HG02973 (cell line): ENCODE data around the gene TAX1BP3.
"Not testable (repeated sequence)": the region's sequence is repeated elsewhere in the genome, so short reads cannot be mapped to it uniquely, and the experiment has no call there.

ENCODE experiments used
- ATAC-seq: cut with Tn5 transposase; IDR thresholded peaks from one replicate; pipeline ENCODE4 v1.9.1; 2021; ENCODE audit warnings: moderate library complexity; ENCODE audit not compliant: unreplicated experiment

Gene TAX1BP3, protein sequence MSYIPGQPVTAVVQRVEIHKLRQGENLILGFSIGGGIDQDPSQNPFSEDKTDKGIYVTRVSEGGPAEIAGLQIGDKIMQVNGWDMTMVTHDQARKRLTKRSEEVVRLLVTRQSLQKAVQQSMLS

DNA sequence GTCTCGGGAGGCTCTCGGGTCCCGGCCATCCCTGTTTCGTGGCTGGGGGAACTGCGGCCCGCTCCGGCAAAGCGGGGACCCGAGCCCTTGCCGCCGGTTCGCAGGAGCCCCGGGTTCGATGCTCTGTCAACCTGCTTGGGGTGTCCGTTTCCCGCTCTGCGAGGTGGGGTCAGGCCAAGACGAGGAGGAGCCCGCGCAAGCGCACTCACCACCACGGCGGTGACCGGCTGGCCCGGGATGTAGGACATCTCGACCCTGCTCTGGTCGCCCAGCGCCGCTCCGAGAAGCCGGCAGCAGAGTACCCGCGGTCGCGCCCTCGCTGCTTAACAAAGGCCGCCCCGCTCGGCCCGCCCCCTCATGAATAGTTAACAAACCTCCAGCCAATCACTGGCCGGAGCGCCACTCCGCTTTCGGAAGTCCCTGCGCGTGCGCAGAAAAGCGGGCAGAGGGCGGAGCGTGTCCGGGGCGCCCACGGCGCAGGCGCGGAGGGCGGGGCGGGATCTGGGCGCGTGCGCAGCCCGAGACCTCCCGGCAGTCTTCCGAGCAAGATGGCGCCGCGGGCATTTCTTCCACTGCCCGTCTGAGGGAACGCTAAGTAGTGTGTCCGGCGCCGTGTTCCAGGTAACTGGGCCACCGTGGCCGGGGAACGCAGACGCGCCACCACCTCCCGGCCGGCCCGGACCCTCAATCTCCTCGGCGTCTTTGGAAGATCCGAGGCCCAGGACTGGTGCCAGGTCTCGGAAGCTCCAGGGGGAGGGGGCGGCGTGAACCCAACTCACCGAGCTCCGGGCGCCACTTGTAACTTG lies at the start of gene TAX1BP3, which contains the start of gene EMC6:
Gene TAX1BP3 (minus strand): TSS at position 300 of the 806 bp plus-strand sequence. CDS start 52 bp downstream, at position 248.
Gene EMC6 (plus strand): TSS at position 534 of the 806 bp plus-strand sequence. CDS start 335 bp downstream, outside the sequence.
- peak; percentile 81 for ATAC-seq

DNA sequence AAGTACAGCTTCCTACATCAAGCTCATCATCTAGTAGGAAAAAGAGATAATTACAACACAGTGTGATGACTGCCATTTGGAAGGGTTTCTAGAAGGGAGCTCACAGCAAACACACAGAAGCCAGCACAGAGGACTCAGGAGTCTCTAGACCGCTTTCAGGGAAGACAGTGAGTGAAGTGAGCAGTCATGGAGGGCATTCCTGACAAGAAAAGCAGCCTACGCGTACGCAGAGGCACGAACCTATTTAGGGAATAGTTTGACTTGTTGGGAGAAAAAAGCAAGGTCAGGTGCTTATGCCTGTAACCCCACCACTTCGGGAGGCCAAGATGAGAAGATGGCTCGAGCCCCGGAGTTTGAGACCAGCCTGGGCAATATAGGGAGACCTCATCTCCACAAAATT lies 46.9 kb upstream of the TAX1BP3 start:
- no peak for ATAC-seq

- ATAC-seq: no peak
Measured at GRCh38 chr17:3712811-3713463, 44.6 kb upstream of the TAX1BP3 start.

DNA sequence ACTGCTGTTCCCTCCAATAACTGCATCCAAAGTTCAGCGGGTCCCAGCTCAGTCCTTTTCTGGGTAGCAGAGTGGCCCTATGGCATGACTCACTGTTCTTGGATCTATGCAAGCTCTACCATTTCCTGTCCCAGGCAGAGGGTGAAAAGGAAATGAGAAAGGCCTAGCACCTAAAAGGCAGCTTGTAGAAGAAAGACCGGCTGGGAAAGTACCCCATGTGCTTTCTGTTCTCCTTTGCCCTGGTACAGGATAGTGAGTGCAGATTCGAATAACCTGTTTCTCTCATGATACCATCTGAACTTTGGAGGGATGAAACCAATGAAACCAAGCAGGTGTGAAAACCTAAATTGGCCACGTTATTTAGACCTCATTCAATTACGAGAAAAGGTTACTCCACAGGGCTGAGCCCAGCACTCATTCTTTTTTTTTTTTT lies 42.6 kb upstream of the TAX1BP3 start:
- peak; percentile 87 for ATAC-seq

DNA sequence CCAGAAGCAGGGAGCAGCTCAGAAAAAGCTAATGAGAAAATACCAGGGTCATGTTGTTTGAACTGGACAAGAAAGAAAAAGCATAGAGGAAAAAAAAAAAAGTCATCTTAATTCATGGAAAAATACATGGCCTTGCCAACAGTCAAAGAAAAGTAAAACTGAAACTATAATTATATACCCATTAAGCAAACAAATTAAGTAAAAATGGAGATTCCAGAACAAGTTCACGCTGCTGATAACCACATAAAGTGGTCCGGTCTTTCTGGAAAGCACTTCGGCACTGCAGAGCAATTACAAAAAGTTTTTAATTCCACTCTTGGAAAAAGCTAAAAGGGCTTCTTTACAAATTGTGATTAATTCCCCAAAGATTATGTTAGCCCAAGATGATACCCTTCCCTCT lies 40.0 kb upstream of the TAX1BP3 start:
- ATAC-seq: no peak

DNA sequence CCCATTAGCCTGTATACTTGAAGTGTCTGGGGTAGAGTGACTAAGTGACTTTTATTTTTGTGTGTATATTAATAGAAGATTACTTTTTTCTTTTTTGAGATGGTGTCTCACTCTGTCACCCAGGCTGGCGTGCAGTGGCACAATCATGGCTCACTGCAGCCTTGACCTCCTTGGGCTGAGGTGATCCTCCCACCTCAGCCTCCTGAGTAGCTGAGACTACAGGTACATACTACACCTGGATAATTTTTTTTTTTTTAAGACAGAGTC lies 37.3 kb upstream of the TAX1BP3 start:
- not testable (repeated sequence) for ATAC-seq

DNA sequence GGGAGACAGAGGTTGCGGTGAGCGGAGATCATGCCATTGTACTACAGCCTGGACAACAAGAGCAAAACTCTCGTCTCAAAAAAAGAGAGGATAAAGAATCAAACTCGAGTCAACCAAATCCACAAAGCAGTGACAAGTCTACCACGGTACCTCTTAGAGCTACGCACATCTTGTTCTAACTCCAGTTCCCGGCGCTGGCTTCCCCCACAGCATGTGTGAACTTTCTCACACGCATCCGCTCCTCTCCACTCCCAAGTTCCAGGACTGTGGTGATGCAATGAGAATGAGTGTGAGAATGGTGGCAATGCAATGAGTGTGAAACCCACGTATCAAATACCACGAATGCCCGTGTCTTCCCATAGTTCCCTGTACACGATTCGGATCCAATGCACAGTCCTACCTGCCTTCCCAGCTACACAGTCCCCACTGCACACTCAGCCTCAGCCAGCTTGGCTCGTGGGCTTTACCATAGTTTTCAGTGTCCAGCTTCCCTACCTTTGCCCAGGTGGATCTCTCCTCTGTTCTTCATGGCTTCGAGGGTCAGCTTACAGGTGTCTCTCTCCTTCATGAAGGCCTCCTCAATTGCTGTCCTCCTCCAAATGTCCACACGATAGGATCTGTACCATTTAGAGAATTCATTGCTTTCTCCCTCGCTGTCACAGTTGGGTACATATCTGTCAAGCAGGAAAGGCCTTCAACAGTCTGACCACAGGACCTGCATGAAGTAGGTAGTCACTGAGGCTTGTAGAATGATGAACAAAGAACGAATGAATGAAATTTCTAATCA lies 36.7 kb upstream of the TAX1BP3 start:
- no peak for ATAC-seq

DNA sequence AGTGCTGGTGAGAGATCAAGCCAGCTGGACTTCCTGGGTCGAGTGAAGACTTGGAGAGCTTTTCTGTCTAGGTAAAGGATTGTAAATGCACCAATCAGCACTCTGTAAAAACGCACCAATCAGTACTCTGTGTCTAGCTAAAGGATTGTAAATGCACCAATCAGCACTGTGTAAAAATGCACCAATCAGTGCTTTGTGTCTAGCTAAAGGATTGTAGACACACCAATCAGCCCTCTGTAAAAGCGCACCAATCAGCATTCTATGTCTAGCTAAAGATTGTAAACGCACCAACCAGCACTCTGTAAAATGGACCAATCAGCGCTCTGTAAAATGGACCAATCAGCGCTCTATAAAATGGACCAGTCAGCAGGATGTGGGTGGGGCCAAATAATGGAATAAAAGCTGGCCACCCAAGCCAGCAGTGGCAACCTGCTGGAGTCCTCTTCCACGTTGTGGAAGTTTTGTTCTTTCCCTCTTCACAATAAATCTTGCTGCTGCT lies 33.7 kb upstream of the TAX1BP3 start:
- ATAC-seq: not testable (repeated sequence)

DNA sequence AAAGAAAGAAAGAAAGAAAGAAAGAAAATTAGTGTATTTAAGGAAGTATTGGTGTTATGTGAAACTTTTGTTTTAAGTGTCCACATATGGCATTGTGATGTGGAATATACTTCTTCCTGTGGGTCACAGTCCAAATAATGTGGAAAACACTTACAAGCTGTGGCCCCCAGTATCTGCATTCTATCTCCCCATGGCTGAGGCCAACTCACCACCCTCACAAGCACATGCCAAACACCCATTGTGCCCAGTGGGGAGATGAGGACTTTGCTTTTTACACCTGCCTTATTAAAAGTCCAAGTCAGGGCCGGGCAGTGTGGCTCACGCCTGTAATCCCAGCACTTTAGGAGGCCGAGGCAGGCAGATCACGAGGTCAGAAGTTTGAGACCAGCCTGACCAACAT lies 31.6 kb upstream of the TAX1BP3 start:
- no peak for ATAC-seq

DNA sequence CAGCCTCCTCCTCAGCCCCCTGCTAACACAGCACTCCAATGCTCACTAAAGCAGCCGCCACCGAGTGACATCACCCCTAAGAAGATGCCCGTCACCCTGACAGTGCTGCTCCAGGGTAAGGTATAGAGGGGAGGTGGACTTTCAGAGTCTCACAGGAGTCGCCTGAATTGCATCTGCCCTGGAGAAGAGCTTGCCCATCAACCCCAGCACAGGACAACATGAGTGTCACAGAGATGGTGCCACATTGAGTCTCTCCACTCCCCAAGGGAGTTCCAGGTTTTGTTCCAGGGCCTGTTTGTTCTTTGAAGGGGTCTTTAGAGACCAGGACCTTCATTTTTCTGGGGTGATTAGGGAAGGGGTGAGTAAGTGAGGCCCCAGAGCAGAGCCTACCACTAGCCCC lies 29.8 kb upstream of the TAX1BP3 start:
- ATAC-seq: no peak

- ATAC-seq: no peak
Measured at GRCh38 chr17:3697103-3697476, 28.7 kb upstream of the TAX1BP3 start.

DNA sequence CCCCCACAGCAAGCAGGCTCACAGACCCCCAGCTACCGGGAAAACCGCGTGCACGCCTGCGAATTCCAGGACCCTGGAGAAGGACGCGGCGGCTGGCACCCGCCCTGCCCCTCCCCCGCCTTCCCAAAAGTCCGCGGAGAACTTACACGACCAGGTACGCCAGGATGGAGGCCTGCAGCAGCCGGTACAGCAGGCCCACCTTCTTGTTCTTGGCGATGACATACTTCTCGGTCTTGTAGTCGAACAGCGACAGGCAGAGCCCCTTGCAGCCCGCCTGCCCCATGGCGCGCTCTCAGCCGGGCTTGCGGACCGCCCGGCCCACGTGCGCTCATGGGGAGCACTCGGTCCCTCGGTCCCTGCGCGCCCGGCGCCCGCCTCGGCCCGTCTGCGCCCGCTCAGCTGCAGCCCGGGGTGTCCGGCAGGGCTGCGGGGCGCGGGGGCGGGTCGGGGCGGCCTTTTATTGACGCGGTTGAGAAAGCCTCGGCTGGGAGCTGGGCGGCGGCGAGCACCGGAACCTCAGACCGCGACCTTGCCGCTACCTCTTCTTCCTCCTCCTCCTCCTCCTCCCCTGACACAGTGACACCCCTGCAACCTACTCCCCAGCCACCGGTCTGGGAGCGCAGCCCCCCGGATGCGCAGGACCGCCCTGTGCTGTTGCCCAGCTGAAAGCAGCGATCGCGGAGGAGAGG lies 27.5 kb upstream of the TAX1BP3 start, which contains the start of gene P2RX5:
Gene P2RX5 (minus strand): TSS at position 433 of the 689 bp plus-strand sequence. CDS start 150 bp downstream, at position 283.
- no peak for ATAC-seq

GRCh38 chr17:3695129-3695722 lies 26.8 kb upstream of the TAX1BP3 start:
- no peak for ATAC-seq

DNA sequence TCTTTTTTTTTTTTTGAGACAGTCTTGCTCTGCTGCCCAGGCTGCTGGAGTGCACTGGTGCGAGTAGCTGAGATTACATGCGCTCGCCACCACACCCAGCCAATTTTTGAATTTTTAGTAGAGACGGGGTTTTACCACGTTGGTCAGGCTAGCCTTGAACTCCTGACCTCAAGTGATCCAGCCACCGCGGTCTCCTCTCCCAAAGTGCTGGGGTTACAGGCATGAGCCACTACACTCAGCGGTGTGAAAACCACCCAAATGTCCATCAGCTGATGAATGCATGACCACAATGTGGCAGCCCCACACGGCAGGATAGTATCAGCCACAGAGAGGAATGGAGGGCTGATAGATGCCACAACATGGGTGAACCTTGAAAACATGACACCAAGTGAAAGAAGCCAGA lies 25.5 kb upstream of the TAX1BP3 start:
- ATAC-seq: no peak

GRCh38 chr17:3693141-3693540 lies 24.8 kb upstream of the TAX1BP3 start:
- ATAC-seq: no peak

- ATAC-seq: no peak
Measured at GRCh38 chr17:3692346-3692745, 24.0 kb upstream of the TAX1BP3 start.

- ATAC-seq: no peak
Measured at GRCh38 chr17:3691617-3692067, 23.3 kb upstream of the TAX1BP3 start.

GRCh38 chr17:3690094-3690715 lies 21.8 kb upstream of the TAX1BP3 start:
- no peak for ATAC-seq

GRCh38 chr17:3689262-3690093 lies 21.1 kb upstream of the TAX1BP3 start:
- no peak for ATAC-seq
